ENCODE results near the gene LHPP.

- TF ChIP-seq CTCF (IDR thresholded peaks at IDR 0.05) = no peak
- no peak for TF ChIP-seq EZH2 (IDR thresholded peaks at IDR 0.05)
These were observed 198.9 kb downstream of the LHPP start for GRCh38 chr10:124660404-124661125.

Data from neural progenitor cell (in vitro differentiated cells).